ENCODE measurements around the gene LCLAT1. TPM values are rescaled to one million over a fixed set of nuclear protein-coding genes. Genes with fewer than 3 reads are reported as not detected.

LCLAT1 gene
- polyA plus RNA-seq, 1 of the 3 experiments (the other 2 are of a cell fraction) = 6.9 TPM

DNA sequence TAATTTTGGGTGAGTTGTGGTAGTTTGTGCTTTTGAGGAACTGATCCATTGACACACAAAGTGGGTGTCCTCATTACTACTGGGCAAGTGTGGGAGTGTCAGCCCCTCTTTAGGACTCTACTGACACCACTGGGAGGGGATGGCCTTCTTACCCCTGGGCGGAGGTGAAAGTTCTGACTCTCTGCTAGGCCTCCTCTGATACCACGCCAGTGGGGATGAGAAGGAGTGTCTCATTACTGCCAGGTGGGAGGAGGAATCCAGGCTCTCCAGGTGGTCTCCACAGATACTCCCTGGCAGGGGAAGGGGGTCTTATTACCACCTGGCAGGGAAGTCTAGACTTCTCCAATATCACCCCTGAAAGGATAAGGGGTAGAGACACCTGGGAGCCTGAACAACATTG is 9.1 kb downstream of the LCLAT1 start (continued):
- no peak for TF ChIP-seq CTCF (IDR thresholded peaks at IDR 0.05)
- no peak for TF ChIP-seq EP300 (IDR thresholded peaks at IDR 0.05; ENCODE audit: borderline replicate concordance in 1 of 2, low read depth in 1 of 2, low read length in 1 of 2)
- no peak for TF ChIP-seq EZH2phosphoT487 (IDR thresholded peaks at IDR 0.05; ENCODE audit: borderline replicate concordance, low read depth)
- TF ChIP-seq MXI1 (IDR thresholded peaks at IDR 0.05; ENCODE audit: low read depth, low read length) = no peak

DNA sequence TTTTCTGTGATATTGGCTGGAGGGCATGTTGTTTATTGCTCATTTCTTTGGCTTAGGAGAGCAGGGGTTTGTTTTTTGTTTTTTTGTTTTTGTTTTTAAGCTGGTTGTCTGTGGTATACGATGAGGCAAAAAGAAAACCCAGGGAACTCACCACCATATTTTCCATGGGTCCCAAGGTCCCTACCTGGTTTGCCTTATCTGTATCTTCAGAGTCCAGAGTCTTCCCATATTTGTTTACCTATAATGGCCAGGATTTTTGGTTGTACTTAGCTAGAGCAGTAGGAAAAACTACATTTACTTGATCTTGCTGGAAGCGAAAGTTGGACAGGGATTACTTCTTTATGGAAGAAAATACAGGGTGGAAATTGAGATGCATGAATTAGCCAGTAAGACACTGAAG is 9.5 kb downstream of the LCLAT1 start:
- Histone ChIP-seq H3K4me1 (ENCODE audit: control insufficient read depth in 1 of 2, insufficient read depth in 2 of 2, low read depth in 1 of 2, low read length in 1 of 2) (peaks cover 0 to 26% of the 10 kb centered on the region in 2 experiments; a peak in 2 of 4 replicates), H3K4me3 (ENCODE audit: low read depth in 2 of 2, low read length in 1 of 2) (no peak overlapping the region), H3K27me3 (ENCODE audit: insufficient read depth) (no peaks in the 10 kb centered on the region), H4K20me1 (ENCODE audit: insufficient read depth) (no peaks in the 10 kb centered on the region), H3K27ac (ENCODE audit: low read depth in 2 of 2, low read length in 1 of 2) (no peak overlapping the region), H3K9ac (no peak overlapping the region), H3K9me2 (no peaks in the 10 kb centered on the region), H2AFZ (ENCODE audit: low read depth) (no peak overlapping the region), H3K79me2 (ENCODE audit: insufficient read depth) (peaks cover 54% of the 10 kb centered on the region; the same call in 1 of the 2 replicates), H3K36me3 (replicated peaks in 1 of 2; ENCODE audit: control insufficient read depth in 1 of 2, insufficient read depth in 2 of 2, low read length in 1 of 2) (no peaks in the 10 kb centered on the region), H3K4me2 (no peak overlapping the region), H3F3A (replicated peaks; ENCODE audit: insufficient read depth) (no peaks in the 10 kb centered on the region), H3K9me3 (no peaks in the 10 kb centered on the region)
- TF ChIP-seq USF2 (IDR thresholded peaks at IDR 0.05; ENCODE audit: borderline replicate concordance, low read depth, low read length) (no peak), FOXJ3 (CRISPR knock-in tag; IDR thresholded peaks at IDR 0.05) (no peak), RXRA (IDR thresholded peaks at IDR 0.05; ENCODE audit: borderline replicate concordance, low read depth) (no peak), MXI1 (IDR thresholded peaks at IDR 0.05; ENCODE audit: low read depth, low read length) (no peak), NFIC (IDR thresholded peaks at IDR 0.05; ENCODE audit: borderline replicate concordance) (no peak), NRF1 (IDR thresholded peaks at IDR 0.05; ENCODE audit: low read depth, low read length) (no peak), TEAD4 (IDR thresholded peaks at IDR 0.05; ENCODE audit: borderline replicate concordance, insufficient read depth) (no peak), EZH2phosphoT487 (IDR thresholded peaks at IDR 0.05; ENCODE audit: borderline replicate concordance, low read depth) (no peak), SIN3A (IDR thresholded peaks at IDR 0.05; ENCODE audit: borderline replicate concordance, low read depth, low read length) (no peak), YY1 (IDR thresholded peaks at IDR 0.05; ENCODE audit: low read depth) (no peak), REST (IDR thresholded peaks at IDR 0.05; ENCODE audit: low read depth, low read length) (no peak), GATA2 (CRISPR knock-in tag; IDR thresholded peaks at IDR 0.05) (no peak), RCOR1 (IDR thresholded peaks at IDR 0.05; ENCODE audit: low read length) (no peak), ELF1 (IDR thresholded peaks at IDR 0.05) (no peak), FOXM1 (IDR thresholded peaks at IDR 0.05; ENCODE audit: low read depth) (no peak), CHD2 (IDR thresholded peaks at IDR 0.05; ENCODE audit: low read length, partially characterized antibody) (no peak)
- TF ChIP-seq, protein P1, sequence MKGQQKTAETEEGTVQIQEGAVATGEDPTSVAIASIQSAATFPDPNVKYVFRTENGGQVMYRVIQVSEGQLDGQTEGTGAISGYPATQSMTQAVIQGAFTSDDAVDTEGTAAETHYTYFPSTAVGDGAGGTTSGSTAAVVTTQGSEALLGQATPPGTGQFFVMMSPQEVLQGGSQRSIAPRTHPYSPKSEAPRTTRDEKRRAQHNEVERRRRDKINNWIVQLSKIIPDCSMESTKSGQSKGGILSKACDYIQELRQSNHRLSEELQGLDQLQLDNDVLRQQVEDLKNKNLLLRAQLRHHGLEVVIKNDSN (IDR thresholded peaks at IDR 0.05; ENCODE audit: borderline replicate concordance, low read depth) = no peak
- TF ChIP-seq, protein P2, sequence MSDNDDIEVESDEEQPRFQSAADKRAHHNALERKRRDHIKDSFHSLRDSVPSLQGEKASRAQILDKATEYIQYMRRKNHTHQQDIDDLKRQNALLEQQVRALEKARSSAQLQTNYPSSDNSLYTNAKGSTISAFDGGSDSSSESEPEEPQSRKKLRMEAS (IDR thresholded peaks at IDR 0.05; ENCODE audit: low read depth) = no peak
- DNase-seq = no peak
- CTCF ChIA-PET = interaction anchor here (0.8 to 1.1 kb wide), 4 partner anchors 19 to 251 kb away, joined by 3 to 4 read pairs (median 4); no protein-coding TSS in a partner anchor
- 97% methylated on average over 2 of the region's 2 CpGs for WGBS (ENCODE audit: low lambda C conversion rate)
- POLR2A ChIA-PET = no interaction called here
